HuH-7 (cell line): ENCODE data around the gene N4BP2L2.
A peak's percentile ranks its signal among the peaks of the same experiment; 100 is the strongest.

ENCODE experiments used
- DNase-seq: peaks from one replicate; pipeline ENCODE4 v3.0.0; 2011; ENCODE audit warnings: low spot score

The N4BP2L2 gene

GRCh38 chr13:32468502-32469142 is 70.0 kb downstream of the N4BP2L2 start:
- no peak for DNase-seq

- no peak for DNase-seq
Observed at GRCh38 chr13:32456591-32456990, 82.0 kb downstream of the N4BP2L2 start.

- DNase-seq, result no peak
Observed at GRCh38 chr13:32455594-32455903, 83.0 kb downstream of the N4BP2L2 start.

- DNase-seq, result no peak
Observed at GRCh38 chr13:32454886-32455593, 83.6 kb downstream of the N4BP2L2 start.

- no peak for DNase-seq
Observed at GRCh38 chr13:32453981-32454380, 84.6 kb downstream of the N4BP2L2 start.

GRCh38 chr13:32448972-32449371 is 89.6 kb downstream of the N4BP2L2 start:
- DNase-seq, result no peak

- DNase-seq, result no peak
Observed at GRCh38 chr13:32447894-32448623, 90.5 kb downstream of the N4BP2L2 start.

- no peak for DNase-seq
Observed at GRCh38 chr13:32446773-32447465, 91.7 kb downstream of the N4BP2L2 start.

GRCh38 chr13:32446220-32446619 is 92.4 kb downstream of the N4BP2L2 start:
- DNase-seq, result peak; percentile 36

- no peak for DNase-seq
Observed at GRCh38 chr13:32445461-32445860, 93.1 kb downstream of the N4BP2L2 start.

GRCh38 chr13:32443111-32443510 is 95.5 kb downstream of the N4BP2L2 start:
- peak; percentile 40 for DNase-seq

GRCh38 chr13:32438871-32439270 is 99.7 kb downstream of the N4BP2L2 start:
- DNase-seq, result no peak

- no peak for DNase-seq
Observed at GRCh38 chr13:32432856-32433255, 105.7 kb downstream of the N4BP2L2 start.

- DNase-seq, result no peak
Observed at GRCh38 chr13:32431361-32431760, 107.2 kb downstream of the N4BP2L2 start.

GRCh38 chr13:32430018-32430747 is 108.4 kb downstream of the N4BP2L2 start:
- DNase-seq, result no peak

- DNase-seq, result no peak
Observed at GRCh38 chr13:32429433-32429909, 109.1 kb downstream of the N4BP2L2 start.

- DNase-seq, result no peak
Observed at GRCh38 chr13:32428581-32429432, 109.8 kb downstream of the N4BP2L2 start.

- DNase-seq, result peak; percentile 72
Observed at GRCh38 chr13:32427852-32428580, 110.6 kb downstream of the N4BP2L2 start, which contains the start of gene N4BP2L1. TSS of gene N4BP2L1 (minus strand) at chr13:32428130. CDS start at chr13:32428082, 48 bp downstream.

- peak; percentile 22 for DNase-seq
Observed at GRCh38 chr13:32426990-32427851, 111.4 kb downstream of the N4BP2L2 start.
